H54 (cell line): ENCODE results near the gene CTNS.

Source experiments
- DNase-seq: peaks from one replicate; pipeline ENCODE4 v3.0.0; 2011; ENCODE audit warnings: low spot score, mixed read lengths; ENCODE audit not compliant: insufficient read length
- FAIRE-seq: peaks from 3 replicates; lab custom pipeline; 2011; peaks lifted over from hg19 to GRCh38; lab: Jason Lieb, UNC
- POLR2A ChIP-seq: IDR thresholded peaks from 2 replicates; pipeline ENCODE4 v1.6.1; 2011; ENCODE audit warnings: low read depth, mild to moderate bottlenecking, low read length

The CTNS gene

GRCh38 chr17:3710951-3711383, 74.4 kb downstream of the CTNS start:
- DNase-seq (peak; percentile 76), FAIRE-seq (peak; percentile 62)
- no peak for TF ChIP-seq POLR2A
